OCI-LY3 (cell line): ENCODE results near the gene GRIK4.

Source experiments
- H2AFZ ChIP-seq: fragments of 200-600, 300-600 bp; shearing (Covaris generic); 2 replicates; pipeline ENCODE4 v1.6.0; 2014; ENCODE audit warnings: antibody characterized with exemption, low read depth, low read length
- H3K27ac ChIP-seq: fragments of 200-600, 300-600 bp; sonication (generic); 2 replicates; pipeline ENCODE4 v1.5.1; 2014; ENCODE audit warnings: mild to moderate bottlenecking, low read length, moderate library complexity, mixed read lengths
- H3K27me3 ChIP-seq: fragments of 200-600, 300-600 bp; sonication (generic); 2 replicates; pipeline ENCODE4 v1.6.1; 2014; ENCODE audit warnings: low read depth, low read length, mixed read lengths
- H3K36me3 ChIP-seq: fragments of 200-600, 300-600 bp; sonication (generic); replicated peaks from 2 replicates; pipeline ENCODE3; 2014; ENCODE audit warnings: low read depth, low read length, mixed read lengths
- H3K4me1 ChIP-seq: fragments of 300-600, 200-600 bp; sonication (generic); 2 replicates; pipeline ENCODE4 v1.6.1; 2014; ENCODE audit warnings: low read length, mixed read lengths
- H3K4me2 ChIP-seq: fragments of 200-600, 300-600 bp; sonication (generic); 2 replicates; pipeline ENCODE4 v1.6.1; 2014; ENCODE audit warnings: low read length, mixed read lengths
- H3K4me3 ChIP-seq: fragments of 300-600, 200-600 bp; sonication (generic); 2 replicates; pipeline ENCODE4 v1.5.1; 2014; ENCODE audit warnings: antibody characterized with exemption, mild to moderate bottlenecking, low read length, moderate library complexity
- H3K79me2 ChIP-seq: fragments of 300-600, 200-600 bp; shearing (Covaris generic); 2 replicates; pipeline ENCODE4 v1.6.1; 2014; ENCODE audit warnings: mild to moderate bottlenecking, low read length, mixed read lengths
- H3K9ac ChIP-seq: fragments of 300-600, 200-600 bp; shearing (Covaris generic); 2 replicates; pipeline ENCODE4 v1.6.0; 2014; ENCODE audit warnings: mild to moderate bottlenecking, low read length, moderate library complexity
- H3K9me3 ChIP-seq: fragments of 200-600, 300-600 bp; shearing (Covaris generic); 2 replicates; pipeline ENCODE4 v1.6.1; 2014; ENCODE audit warnings: low read length, mixed read lengths; ENCODE audit not compliant: insufficient read depth
- H4K20me1 ChIP-seq: fragments of 200-600, 300-600 bp; sonication (generic); 2 replicates; pipeline ENCODE4 v1.6.1; 2016; ENCODE audit warnings: low read length, mixed read lengths; ENCODE audit not compliant: insufficient read depth
- CTCF ChIP-seq: fragments of 200-600, 300-600 bp; sonication (generic); IDR thresholded peaks from 2 replicates; pipeline ENCODE4 v1.5.1; 2014; ENCODE audit warnings: antibody characterized with exemption, low read length, low read depth
- EZH2phosphoT487 ChIP-seq: fragments of 200-600 bp; shearing (Covaris generic); IDR thresholded peaks from 2 replicates; pipeline ENCODE4 v1.6.1; 2018; ENCODE audit warnings: antibody characterized with exemption, mixed run types, low read depth

GRIK4 gene

DNA sequence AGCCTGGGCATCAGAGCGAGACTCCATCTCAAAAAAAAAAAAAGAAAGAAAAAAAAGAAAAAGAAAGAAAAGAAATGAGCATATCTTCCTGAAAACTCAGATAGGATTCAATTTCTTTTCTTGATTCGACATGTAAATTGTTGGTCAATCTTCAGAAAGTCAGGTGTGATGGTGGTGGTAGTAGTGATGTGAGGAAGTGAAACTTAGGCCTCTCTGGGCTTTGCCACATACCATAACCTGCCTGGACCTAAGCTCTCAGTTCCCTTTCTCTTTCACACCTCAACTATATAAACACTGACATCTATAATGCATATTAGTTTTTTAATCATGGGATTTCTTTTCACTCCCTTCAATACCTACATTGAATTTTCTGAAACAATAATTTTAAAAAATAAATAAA is 414.4 kb downstream of the GRIK4 start:
- Histone ChIP-seq H3K27ac (peak overlapping the region; percentile 15; the same call in 1 of the 2 replicates), H3K4me3 (no peak overlapping the region), H4K20me1 (no peaks in the 10 kb centered on the region), H3K9ac (no peak overlapping the region), H3K79me2 (no peaks in the 10 kb centered on the region), H2AFZ (no peak overlapping the region), H3K4me2 (peak overlapping the region; percentile 17), H3K36me3 (no peaks in the 10 kb centered on the region), H3K4me1 (peaks cover 34% of the 10 kb centered on the region), H3K27me3 (no peaks in the 10 kb centered on the region), H3K9me3 (no peaks in the 10 kb centered on the region)
- no peak for TF ChIP-seq EZH2phosphoT487
- TF ChIP-seq CTCF, result no peak

GRCh38 chr11:120928627-120929026 is 417.1 kb downstream of the GRIK4 start:
- Histone ChIP-seq H3K9ac (no peak overlapping the region), H3K27ac (no peak overlapping the region), H3K4me1 (peaks cover 34% of the 10 kb centered on the region), H3K27me3 (no peaks in the 10 kb centered on the region), H3K79me2 (no peaks in the 10 kb centered on the region), H3K4me2 (no peak overlapping the region), H2AFZ (no peak overlapping the region), H4K20me1 (no peaks in the 10 kb centered on the region), H3K4me3 (no peak overlapping the region), H3K36me3 (no peaks in the 10 kb centered on the region), H3K9me3 (no peaks in the 10 kb centered on the region)
- TF ChIP-seq CTCF (peak; percentile 41), EZH2phosphoT487 (no peak)

DNA sequence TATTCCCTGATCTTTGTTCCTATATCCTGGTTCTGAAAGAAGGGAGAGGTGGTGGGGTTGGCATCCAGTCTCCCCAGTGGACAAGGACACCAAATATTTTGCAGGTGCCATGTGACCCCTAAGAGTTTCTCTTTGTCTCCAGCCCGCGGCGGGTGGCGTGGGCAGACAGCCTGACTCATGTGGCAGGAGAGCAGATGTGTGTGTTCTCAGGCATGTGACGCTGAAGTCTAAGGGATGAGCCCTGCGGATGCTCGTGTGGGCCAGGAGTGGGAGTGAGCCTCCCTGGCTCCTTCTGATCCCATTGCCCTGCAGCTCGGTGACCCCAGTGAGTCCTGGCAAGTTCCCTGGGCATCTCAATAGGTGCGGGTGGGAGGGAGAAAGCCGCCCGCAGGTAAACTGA is 417.5 kb downstream of the GRIK4 start:
- TF ChIP-seq CTCF, result no peak
- TF ChIP-seq EZH2phosphoT487, result no peak

DNA sequence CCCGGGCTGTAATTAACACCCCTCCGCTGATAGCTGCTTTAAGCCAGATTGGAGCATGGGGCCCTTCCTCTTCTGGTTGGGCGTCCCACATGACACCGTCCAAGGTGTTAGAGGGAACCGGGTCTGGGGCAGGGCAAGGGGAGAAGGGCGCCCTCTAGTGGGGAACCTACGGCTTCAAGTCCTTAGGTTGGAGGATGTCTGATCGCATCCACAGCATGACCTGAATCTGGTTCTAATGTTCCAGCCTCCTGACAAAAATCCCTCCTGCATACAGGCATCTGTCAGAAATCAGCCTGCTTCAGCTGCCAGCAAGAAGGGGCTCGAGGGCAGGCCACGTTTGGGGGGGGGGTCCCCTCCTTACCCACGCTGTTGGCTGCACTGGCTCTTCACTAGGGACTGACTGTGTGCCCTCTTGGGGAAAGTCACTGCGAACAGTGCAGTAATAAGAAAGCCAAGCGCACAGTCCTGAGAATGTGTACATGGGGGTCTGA is 418.2 kb downstream of the GRIK4 start:
- Histone ChIP-seq H3K9me3 (no peaks in the 10 kb centered on the region), H3K4me1 (peaks cover 34% of the 10 kb centered on the region), H3K27me3 (no peaks in the 10 kb centered on the region), H3K36me3 (no peaks in the 10 kb centered on the region), H2AFZ (no peak overlapping the region), H3K4me3 (no peak overlapping the region), H4K20me1 (no peaks in the 10 kb centered on the region), H3K27ac (no peak overlapping the region), H3K4me2 (peak overlapping the region; percentile 40), H3K9ac (no peak overlapping the region), H3K79me2 (no peaks in the 10 kb centered on the region)
- peak; percentile 83 for TF ChIP-seq CTCF
- no peak for TF ChIP-seq EZH2phosphoT487

More for the DNA sequence above, 417.5 kb downstream of the GRIK4 start:
- H3K4me3 ChIP-seq, result no peak overlapping the region
- no peak overlapping the region for H2AFZ ChIP-seq
- no peak overlapping the region for H3K9ac ChIP-seq
- no peaks in the 10 kb centered on the region for H3K36me3 ChIP-seq
- H3K4me1 ChIP-seq, result peaks cover 34% of the 10 kb centered on the region
- H4K20me1 ChIP-seq, result no peaks in the 10 kb centered on the region
- no peak overlapping the region for H3K27ac ChIP-seq
- H3K27me3 ChIP-seq, result no peaks in the 10 kb centered on the region
- peak overlapping the region; percentile 40 for H3K4me2 ChIP-seq
- H3K79me2 ChIP-seq, result no peaks in the 10 kb centered on the region
- H3K9me3 ChIP-seq, result no peaks in the 10 kb centered on the region
